OCI-LY1 (cell line): ENCODE data around the gene KRT24.

Experiments used
- CTCF ChIP-seq: fragments of 200-600 bp; sonication (generic), shearing (Covaris generic); IDR thresholded peaks from 2 replicates; pipeline ENCODE4 v1.5.1; 2017; ENCODE audit warnings: mild to moderate bottlenecking, antibody characterized with exemption, low read length, moderate library complexity, mixed read lengths
- EZH2 ChIP-seq: fragments of 200-600 bp; sonication (generic), shearing (Covaris generic); IDR thresholded peaks from 2 replicates; pipeline ENCODE4 v1.8.0; 2017; ENCODE audit warnings: borderline replicate concordance, mixed run types, mild to moderate bottlenecking, antibody characterized with exemption, low read length, moderate library complexity, mixed read lengths

GRCh38 chr17:40678902-40679522 is 24.5 kb downstream of the KRT24 start:
- TF ChIP-seq CTCF (no peak), EZH2 (no peak)
